Measurements from ENCODE around the gene NABP2.

NABP2 gene

DNA sequence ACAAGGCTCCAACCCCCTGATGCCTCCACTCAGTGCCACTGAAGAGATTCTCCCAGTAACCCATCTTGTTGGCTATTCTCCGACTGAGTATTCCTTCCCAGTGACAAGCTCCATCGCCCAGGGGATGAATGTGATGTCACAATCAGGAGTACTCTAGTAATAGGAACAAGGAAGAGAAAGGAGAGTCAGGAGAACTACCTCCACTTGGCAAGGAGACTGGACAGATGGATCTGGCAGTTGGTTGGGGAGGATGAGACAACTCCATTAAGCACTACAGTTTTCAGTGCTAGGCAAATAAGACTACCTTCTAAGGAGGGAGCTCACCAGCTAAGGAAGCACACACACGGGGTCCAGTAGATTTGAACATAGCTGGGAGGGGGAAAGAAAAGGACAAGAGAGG is 7.7 kb upstream of the NABP2 start:
- H3K9ac ChIP-seq (ENCODE audit: low read depth, low read length): no peak overlapping the region
- no peaks in the 10 kb centered on the region for H3K9me3 ChIP-seq (ENCODE audit: insufficient read depth, low read depth, low read length)
- H3K36me3 ChIP-seq (ENCODE audit: insufficient read depth, low read length): peaks cover 48% of the 10 kb centered on the region
- WGBS: 95% methylated on average over 3 of the region's 3 CpGs
- H3K27me3 ChIP-seq (ENCODE audit: insufficient read depth, low read length): no peaks in the 10 kb centered on the region
- no peak overlapping the region for H3K4me3 ChIP-seq (ENCODE audit: low read length)
- H3K27ac ChIP-seq (ENCODE audit: low read depth, low read length): no peak overlapping the region
- no peaks in the 10 kb centered on the region for H3K4me1 ChIP-seq (ENCODE audit: insufficient read depth, low read length)

- Histone ChIP-seq H3K36me3 (ENCODE audit: insufficient read depth, low read length) (peaks cover 15% of the 10 kb centered on the region), H3K27ac (ENCODE audit: low read depth, low read length) (no peak overlapping the region), H3K4me3 (ENCODE audit: low read length) (no peak overlapping the region), H3K27me3 (ENCODE audit: insufficient read depth, low read length) (no peaks in the 10 kb centered on the region), H3K9ac (ENCODE audit: low read depth, low read length) (no peak overlapping the region), H3K9me3 (ENCODE audit: insufficient read depth, low read depth, low read length) (no peaks in the 10 kb centered on the region), H3K4me1 (ENCODE audit: insufficient read depth, low read length) (peaks cover 13% of the 10 kb centered on the region)
- 91% methylated on average over 6 of the region's 9 CpGs for WGBS
Measured at GRCh38 chr12:56219840-56220239, 4.3 kb upstream of the NABP2 start.

GRCh38 chr12:56220611-56221231 is 3.4 kb upstream of the NABP2 start:
- 46% methylated on average over 9 of the region's 10 CpGs for WGBS
- Histone ChIP-seq H3K36me3 (ENCODE audit: insufficient read depth, low read length) (peaks cover 9% of the 10 kb centered on the region), H3K9ac (ENCODE audit: low read depth, low read length) (peak overlapping the region; percentile 84), H3K27ac (ENCODE audit: low read depth, low read length) (peak overlapping the region; percentile 99), H3K4me1 (ENCODE audit: insufficient read depth, low read length) (peaks cover 13% of the 10 kb centered on the region), H3K27me3 (ENCODE audit: insufficient read depth, low read length) (no peaks in the 10 kb centered on the region), H3K4me3 (ENCODE audit: low read length) (peak overlapping the region; percentile 86), H3K9me3 (ENCODE audit: insufficient read depth, low read depth, low read length) (no peaks in the 10 kb centered on the region)

DNA sequence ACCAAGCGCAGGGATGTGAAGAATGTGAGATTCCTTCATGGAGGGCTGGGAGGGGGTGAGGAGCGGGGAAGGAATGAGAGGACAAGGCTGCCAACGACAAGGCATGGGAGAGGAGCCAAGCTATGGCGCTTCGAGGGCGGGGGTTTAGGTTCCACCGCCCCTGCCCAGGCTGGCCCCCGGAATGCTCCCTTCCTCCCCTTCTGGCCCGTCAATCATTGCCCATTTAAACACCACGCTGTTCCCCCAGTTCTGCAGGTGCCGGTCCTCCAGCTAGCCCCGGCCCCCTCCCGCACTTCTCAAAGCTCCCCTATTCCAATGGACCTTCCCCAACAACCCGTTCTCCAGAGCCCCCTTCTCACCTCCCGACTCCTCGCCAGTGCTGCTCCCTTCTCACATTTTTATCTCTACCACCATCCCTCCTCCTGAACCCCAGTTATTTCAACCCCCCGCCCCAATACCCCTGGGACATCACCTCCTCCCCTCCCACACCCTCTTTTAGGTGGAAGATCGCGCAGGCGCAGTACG is 2.8 kb upstream of the NABP2 start:
- Histone ChIP-seq H3K4me1 (ENCODE audit: insufficient read depth, low read length) (peaks cover 13% of the 10 kb centered on the region), H3K36me3 (ENCODE audit: insufficient read depth, low read length) (peaks cover 7% of the 10 kb centered on the region), H3K9me3 (ENCODE audit: insufficient read depth, low read depth, low read length) (no peaks in the 10 kb centered on the region), H3K4me3 (ENCODE audit: low read length) (peak overlapping the region; percentile 86), H3K27ac (ENCODE audit: low read depth, low read length) (peak overlapping the region; percentile 99), H3K27me3 (ENCODE audit: insufficient read depth, low read length) (no peaks in the 10 kb centered on the region), H3K9ac (ENCODE audit: low read depth, low read length) (peak overlapping the region; percentile 84)
- 0% methylated on average over 21 of the region's 21 CpGs for WGBS

DNA sequence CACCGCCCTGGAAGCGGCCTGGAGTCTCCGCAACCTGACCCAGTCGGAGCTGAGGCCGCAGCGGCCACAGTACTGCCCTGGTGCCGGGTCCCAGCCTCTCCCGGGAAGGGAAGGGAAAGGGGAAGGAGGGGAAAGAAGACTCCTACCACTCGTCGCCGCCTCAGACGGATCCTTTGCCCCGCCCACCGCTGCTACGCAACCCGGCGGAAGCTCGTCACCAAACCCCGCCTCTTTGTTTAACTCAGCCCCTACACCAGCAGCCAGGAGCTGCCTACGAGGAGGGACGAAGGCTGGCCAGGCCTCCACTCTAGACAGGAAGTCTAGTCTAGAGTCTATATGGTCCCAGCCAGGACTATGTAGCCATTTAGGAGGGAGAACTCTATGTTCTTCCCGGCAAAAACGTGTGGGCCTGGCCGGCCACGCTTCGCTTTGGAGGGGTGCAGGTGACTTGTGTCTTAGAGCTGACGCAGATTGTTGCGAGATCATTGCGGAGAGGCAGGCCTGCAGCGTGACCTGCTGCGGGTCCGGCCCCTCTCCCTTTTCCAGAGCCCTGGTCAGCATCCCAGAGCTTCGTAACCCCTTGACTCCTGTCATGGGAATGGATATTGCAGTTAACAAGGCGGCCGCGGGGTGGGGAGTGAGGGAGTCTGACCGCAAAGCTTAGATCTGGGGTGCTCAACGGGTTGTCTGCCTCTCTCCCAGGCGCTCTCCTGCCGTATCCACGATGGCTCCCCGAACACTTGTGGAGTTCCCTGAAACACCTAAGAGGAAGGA is 2.2 kb upstream of the NABP2 start, which contains the start of gene RNF41:
TSS of gene RNF41 (minus strand) at position 166 of the 774 bp plus-strand sequence. CDS start 7,875 bp downstream, outside the sequence.
- 16% methylated on average over 42 of the region's 42 CpGs for WGBS
- peaks cover 13% of the 10 kb centered on the region for H3K4me1 ChIP-seq (ENCODE audit: insufficient read depth, low read length)
- no peaks in the 10 kb centered on the region for H3K9me3 ChIP-seq (ENCODE audit: insufficient read depth, low read depth, low read length)

GRCh38 chr12:56222531-56222895 is 1.6 kb upstream of the NABP2 start:
- Histone ChIP-seq H3K4me1 (ENCODE audit: insufficient read depth, low read length) (peaks cover 13% of the 10 kb centered on the region), H3K36me3 (ENCODE audit: insufficient read depth, low read length) (0 out of 2 replicates have a peak, but pooled peaks cover 2% of the 10 kb centered on the region), H3K9ac (ENCODE audit: low read depth, low read length) (peak overlapping the region; percentile 84), H3K27ac (ENCODE audit: low read depth, low read length) (peak overlapping the region; percentile 99), H3K9me3 (ENCODE audit: insufficient read depth, low read depth, low read length) (no peaks in the 10 kb centered on the region), H3K4me3 (ENCODE audit: low read length) (peak overlapping the region; percentile 86), H3K27me3 (ENCODE audit: insufficient read depth, low read length) (no peaks in the 10 kb centered on the region)
- 67% methylated on average over 3 of the region's 4 CpGs for WGBS

More for the DNA sequence above, 2.2 kb upstream of the NABP2 start, which contains the start of gene RNF41:
- Histone ChIP-seq H3K9ac (ENCODE audit: low read depth, low read length) (peak within 1 kb of the TSS; percentile 84), H3K27ac (ENCODE audit: low read depth, low read length) (peak within 1 kb of the TSS; percentile 99), H3K4me3 (ENCODE audit: low read length) (peak within 1 kb of the TSS; percentile 86), H3K27me3 (ENCODE audit: insufficient read depth, low read length) (no peaks in the 10 kb centered on the region), H3K36me3 (ENCODE audit: insufficient read depth, low read length) (0 out of 2 replicates have a peak, but pooled peaks cover 2% of the 10 kb centered on the region)

DNA sequence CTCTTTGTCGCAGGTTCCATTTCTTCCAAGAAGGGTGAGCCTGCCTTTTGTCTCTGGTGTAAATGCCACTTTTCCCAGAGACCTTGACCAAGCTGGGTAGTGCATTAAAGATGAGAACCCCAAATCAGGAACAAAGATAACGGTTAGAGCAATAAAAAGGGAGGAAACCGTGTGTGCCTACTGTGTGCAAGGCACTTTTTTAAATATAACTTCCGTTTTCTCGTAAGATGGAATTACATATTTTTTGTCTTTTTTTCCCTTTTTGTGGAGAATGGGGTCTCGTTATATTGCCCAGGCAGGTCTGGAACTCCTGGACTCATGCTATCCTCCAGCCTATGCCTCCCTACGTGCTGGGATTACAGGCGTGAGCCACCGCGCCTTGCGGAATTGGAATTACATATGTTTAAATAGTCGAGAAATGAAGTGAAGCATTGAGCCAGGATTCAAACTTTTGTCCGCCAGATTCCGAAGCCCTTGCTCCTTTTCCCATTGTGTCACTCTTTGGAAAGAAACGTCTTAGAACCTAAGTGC is 506 bp upstream of the NABP2 start:
- 0 out of 2 replicates have a peak, but pooled peaks cover 2% of the 10 kb centered on the region for H3K36me3 ChIP-seq (ENCODE audit: insufficient read depth, low read length)
- no peaks in the 10 kb centered on the region for H3K27me3 ChIP-seq (ENCODE audit: insufficient read depth, low read length)
- WGBS: 67% methylated on average over 15 of the region's 15 CpGs
- peak overlapping the region; percentile 57; the same call in 1 of the 2 replicates for H3K9ac ChIP-seq (ENCODE audit: low read depth, low read length)
- H3K4me3 ChIP-seq (ENCODE audit: low read length): peak overlapping the region; percentile 40
- H3K9me3 ChIP-seq (ENCODE audit: insufficient read depth, low read depth, low read length): no peaks in the 10 kb centered on the region
- peaks cover 13% of the 10 kb centered on the region for H3K4me1 ChIP-seq (ENCODE audit: insufficient read depth, low read length)
- peak overlapping the region; percentile 76 for H3K27ac ChIP-seq (ENCODE audit: low read depth, low read length)

DNA sequence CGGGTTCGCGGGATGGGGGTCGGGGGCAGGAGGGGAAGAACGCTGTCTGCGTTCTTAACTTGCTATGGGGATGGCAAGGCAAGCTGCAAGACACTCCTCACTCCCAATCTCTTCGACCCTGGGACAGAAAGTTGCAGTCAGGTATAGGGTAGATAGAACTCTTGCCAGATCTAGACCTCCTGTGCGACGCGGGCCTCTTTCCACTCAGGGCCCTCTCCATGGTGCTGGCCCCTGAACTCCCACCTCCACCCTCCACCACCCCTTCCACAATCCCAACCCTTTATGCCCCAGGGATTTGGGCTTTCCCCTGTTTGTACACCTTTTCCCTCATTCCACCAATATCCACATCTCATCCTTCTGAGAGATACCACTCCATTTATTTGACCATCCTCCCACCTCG is 812 bp downstream of the NABP2 start:
- H3K27me3 ChIP-seq (ENCODE audit: insufficient read depth, low read length): no peaks in the 10 kb centered on the region
- peaks cover 13% of the 10 kb centered on the region for H3K4me1 ChIP-seq (ENCODE audit: insufficient read depth, low read length)
- no peaks in the 10 kb centered on the region for H3K9me3 ChIP-seq (ENCODE audit: insufficient read depth, low read depth, low read length)
- H3K27ac ChIP-seq (ENCODE audit: low read depth, low read length): no peak overlapping the region
- WGBS: 85% methylated on average over 10 of the region's 11 CpGs
- H3K4me3 ChIP-seq (ENCODE audit: low read length): peak overlapping the region; percentile 75
- 0 out of 2 replicates have a peak, but pooled peaks cover 2% of the 10 kb centered on the region for H3K36me3 ChIP-seq (ENCODE audit: insufficient read depth, low read length)
- no peak overlapping the region for H3K9ac ChIP-seq (ENCODE audit: low read depth, low read length)

- WGBS: 90% methylated on average over 7 of the region's 7 CpGs
- H3K27me3 ChIP-seq (ENCODE audit: insufficient read depth, low read length): no peaks in the 10 kb centered on the region
- H3K9ac ChIP-seq (ENCODE audit: low read depth, low read length): no peak overlapping the region
- no peaks in the 10 kb centered on the region for H3K9me3 ChIP-seq (ENCODE audit: insufficient read depth, low read depth, low read length)
- H3K4me3 ChIP-seq (ENCODE audit: low read length): no peak overlapping the region
- H3K27ac ChIP-seq (ENCODE audit: low read depth, low read length): no peak overlapping the region
- 0 out of 2 replicates have a peak, but pooled peaks cover 2% of the 10 kb centered on the region for H3K36me3 ChIP-seq (ENCODE audit: insufficient read depth, low read length)
- no peaks in the 10 kb centered on the region; the same call in 1 of the 2 replicates for H3K4me1 ChIP-seq (ENCODE audit: insufficient read depth, low read length)
Measured at GRCh38 chr12:56229082-56229481, 4.9 kb downstream of the NABP2 start.

DNA sequence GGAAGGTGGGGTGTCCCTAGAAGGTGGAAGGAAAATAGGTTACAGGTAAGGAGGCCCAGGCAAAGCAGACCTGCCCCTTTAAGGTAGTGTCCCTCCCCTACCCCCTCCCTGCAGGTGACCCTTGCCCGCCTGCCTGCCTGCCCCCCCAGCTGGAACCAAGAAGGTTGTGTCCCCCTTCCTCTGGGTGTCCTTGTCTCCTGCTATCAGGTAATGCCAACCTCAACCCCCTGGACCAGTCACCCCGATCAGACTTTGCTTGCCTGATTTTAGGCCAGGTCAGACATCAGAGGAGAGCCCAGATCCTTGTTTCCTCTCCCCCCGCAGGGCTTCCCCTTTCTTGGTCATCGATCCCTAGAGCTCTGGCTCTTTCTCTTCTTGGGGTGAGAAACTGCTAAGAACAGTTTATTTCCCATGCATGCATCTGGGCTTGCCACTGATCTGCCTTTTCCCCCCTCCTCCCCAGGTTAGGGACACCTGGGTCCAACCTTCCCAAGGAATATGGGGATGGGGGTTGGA is 5.8 kb downstream of the NABP2 start, which contains the start of gene SLC39A5:
TSS of gene SLC39A5 (plus strand) at position 136 of the 516 bp plus-strand sequence. CDS start 1,224 bp downstream, outside the sequence.
- H3K27me3 ChIP-seq (ENCODE audit: insufficient read depth, low read length): no peaks in the 10 kb centered on the region
- H3K9me3 ChIP-seq (ENCODE audit: insufficient read depth, low read depth, low read length): no peaks in the 10 kb centered on the region
- H3K36me3 ChIP-seq (ENCODE audit: insufficient read depth, low read length): 0 out of 2 replicates have a peak, but pooled peaks cover 2% of the 10 kb centered on the region
- H3K4me1 ChIP-seq (ENCODE audit: insufficient read depth, low read length): no peaks in the 10 kb centered on the region; the same call in 1 of the 2 replicates
- WGBS: 84% methylated on average over 4 of the region's 4 CpGs
- H3K4me3 ChIP-seq (ENCODE audit: low read length): no peak within 1 kb of the TSS
- H3K27ac ChIP-seq (ENCODE audit: low read depth, low read length): no peak within 1 kb of the TSS
- H3K9ac ChIP-seq (ENCODE audit: low read depth, low read length): no peak within 1 kb of the TSS
